Natural killer cell (primary cell): Measurements from ENCODE around the gene GULP1. TPM values are rescaled to one million over a fixed set of nuclear protein-coding genes. Genes with fewer than 3 reads are reported as not detected.

Experiments used
- ATAC-seq, 3 donors: fragments of 150-1000 bp in 2 of 3; fragments of 200-7000 bp in 1 of 3; cut with Tn5 transposase; 1 replicate in 1 of 3; 2 replicates in 2 of 3; pipeline ENCODE4 v1.10.0; 2021; ENCODE audit warnings: mild to moderate bottlenecking in 2 of 3, moderate library complexity in 2 of 3
- DNase-seq, 2 donors: peaks; one replicate each; pipeline versions ENCODE4 v3.0.0 to v3.0.0-alpha.2; 2013 to 2021; ENCODE audit warnings: mixed read lengths in 1 of 2
- H3K27ac ChIP-seq: one replicate; pipeline ENCODE4 v1.5.1; 2013; ENCODE audit warnings: mild to moderate bottlenecking, low read length
- H3K27me3 ChIP-seq: one replicate; pipeline ENCODE4 v1.6.1; 2013; ENCODE audit warnings: low read length; ENCODE audit not compliant: control insufficient read depth, insufficient read depth
- H3K36me3 ChIP-seq: one replicate; pipeline ENCODE4 v1.6.1; 2013; ENCODE audit warnings: low read length; ENCODE audit not compliant: control insufficient read depth, insufficient read depth
- H3K4me1 ChIP-seq: one replicate; pipeline ENCODE4 v1.6.1; 2013; ENCODE audit warnings: low read length; ENCODE audit not compliant: control insufficient read depth, insufficient read depth
- H3K4me3 ChIP-seq: one replicate; pipeline ENCODE4 v1.5.1; 2013; ENCODE audit warnings: low read length
- H3K9me3 ChIP-seq: one replicate; pipeline ENCODE4 v1.6.1; 2013; ENCODE audit warnings: low read length; ENCODE audit not compliant: control insufficient read depth, insufficient read depth
- H3K27ac Mint-ChIP-seq, 2 donors: one replicate each; pipeline ENCODE4 v1.8.0; 2022; ENCODE audit warnings: mild to moderate bottlenecking in 2 of 2, mixed read lengths in 2 of 2, moderate library complexity in 1 of 2
- H3K27me3 Mint-ChIP-seq, 2 donors: one replicate each; pipeline ENCODE4 v1.8.0; 2022; ENCODE audit warnings: low read depth in 2 of 2, mixed read lengths in 2 of 2
- H3K36me3 Mint-ChIP-seq: one replicate; pipeline ENCODE4 v1.8.0; 2022; ENCODE audit warnings: mixed read lengths
- H3K4me1 Mint-ChIP-seq, 2 donors: one replicate each; pipeline ENCODE4 v1.8.0; 2022; ENCODE audit warnings: mixed read lengths in 2 of 2
- H3K4me3 Mint-ChIP-seq: one replicate; pipeline ENCODE4 v1.8.0; 2022; ENCODE audit warnings: mild to moderate bottlenecking, moderate library complexity, mixed read lengths
- H3K9me3 Mint-ChIP-seq, 2 donors: one replicate each; pipeline ENCODE4 v1.8.0; 2022; ENCODE audit warnings: mixed read lengths in 2 of 2
- CTCF ChIP-seq: fragments of 200-600 bp; IDR thresholded peaks from one replicate; pipeline ENCODE4 v1.8.0; 2022; ENCODE audit warnings: antibody characterized with exemption
- WGBS: methylation state at CpG from one replicate; pipeline ENCODE4 v1.1.7; 2013; ENCODE audit warnings: missing lambda C conversion rate; ENCODE audit not compliant: insufficient coverage; 5-methylcytosine and 5-hydroxymethylcytosine counted together
- intact Hi-C: fragments of 100-400 bp; cut with micrococcal nuclease; formaldehyde crosslinking; loops from one replicate; pipeline ENCODE4 v1.14.2; 2022
- total RNA-seq, 4 donors: library from RNA; stranded (reverse); fragments of 120-200 nt in 1 of 4; gene quantifications; one replicate each; pipeline versions ENCODE4 v1.2.3 to v1.2.4, GENCODE V29; 2013 to 2022

GULP1 gene
- total RNA-seq, 3 donors from 2014 or later (not counting 1 experiment from before 2014, with no cell fraction given) = not detected

- Mint-ChIP-seq H3K4me3 (no peak overlapping the region), H3K9me3 (peaks cover 17 to 21% of the 10 kb centered on the region in 2 donors), H3K27ac (no peak overlapping the region), H3K4me1 (no peaks in the 10 kb centered on the region), H3K27me3 (no peaks in the 10 kb centered on the region), H3K36me3 (no peaks in the 10 kb centered on the region)
- H3K27me3 ChIP-seq = no peaks in the 10 kb centered on the region
- DNase-seq = no peak
- ATAC-seq = no peak
- no peak overlapping the region for H3K27ac ChIP-seq
- H3K4me1 ChIP-seq = no peaks in the 10 kb centered on the region
- H3K4me3 ChIP-seq = no peak overlapping the region
- intact Hi-C loops = no loop called here
- no peaks in the 10 kb centered on the region for H3K36me3 ChIP-seq
- H3K9me3 ChIP-seq = no peaks in the 10 kb centered on the region
- 62% methylated on average over 1 of the region's 1 CpG for WGBS
- TF ChIP-seq CTCF = no peak
These were observed 14.6 kb downstream of the GULP1 start for GRCh38 chr2:188306271-188306670.

GRCh38 chr2:188307850-188308283 is 16.2 kb downstream of the GULP1 start:
- H3K4me1 Mint-ChIP-seq = no peaks in the 10 kb centered on the region
- no peak overlapping the region for H3K4me3 ChIP-seq
- no peaks in the 10 kb centered on the region for H3K36me3 ChIP-seq
- H3K27ac ChIP-seq = no peak overlapping the region
- H3K4me1 ChIP-seq = no peaks in the 10 kb centered on the region
- H3K36me3 Mint-ChIP-seq = no peaks in the 10 kb centered on the region
- no peak for DNase-seq
- H3K9me3 ChIP-seq = no peaks in the 10 kb centered on the region
- no peak for TF ChIP-seq CTCF
- H3K27me3 Mint-ChIP-seq = no peaks in the 10 kb centered on the region
- peaks cover 16 to 18% of the 10 kb centered on the region in 2 donors for H3K9me3 Mint-ChIP-seq
- no peak overlapping the region for H3K27ac Mint-ChIP-seq
- WGBS = 100% methylated on average over 1 of the region's 2 CpGs
- H3K27me3 ChIP-seq = no peaks in the 10 kb centered on the region
- intact Hi-C loops = no loop called here
- no peak for ATAC-seq
- H3K4me3 Mint-ChIP-seq = no peak overlapping the region

- no peaks in the 10 kb centered on the region for H3K27me3 ChIP-seq
- H3K4me1 Mint-ChIP-seq = no peaks in the 10 kb centered on the region
- no peaks in the 10 kb centered on the region for H3K36me3 Mint-ChIP-seq
- no peak overlapping the region for H3K27ac ChIP-seq
- intact Hi-C loops = no loop called here
- H3K9me3 ChIP-seq = no peaks in the 10 kb centered on the region
- H3K9me3 Mint-ChIP-seq = peaks cover 15 to 18% of the 10 kb centered on the region in 2 donors
- no peak for TF ChIP-seq CTCF
- no peak overlapping the region for H3K4me3 Mint-ChIP-seq
- DNase-seq (no peak), ATAC-seq (no peak)
- no peaks in the 10 kb centered on the region for H3K36me3 ChIP-seq
- no peaks in the 10 kb centered on the region for H3K27me3 Mint-ChIP-seq
- 38% methylated on average over 2 of the region's 2 CpGs for WGBS
- H3K4me3 ChIP-seq = no peak overlapping the region
- no peaks in the 10 kb centered on the region for H3K4me1 ChIP-seq
- no peak overlapping the region for H3K27ac Mint-ChIP-seq
These were observed 16.8 kb downstream of the GULP1 start for GRCh38 chr2:188308483-188308882.

GRCh38 chr2:188309364-188309763 is 17.7 kb downstream of the GULP1 start:
- TF ChIP-seq CTCF = no peak
- Mint-ChIP-seq H3K27ac (no peak overlapping the region), H3K36me3 (no peaks in the 10 kb centered on the region), H3K27me3 (no peaks in the 10 kb centered on the region), H3K4me3 (no peak overlapping the region), H3K4me1 (no peaks in the 10 kb centered on the region), H3K9me3 (peaks cover 15 to 20% of the 10 kb centered on the region in 2 donors)
- WGBS = 89% methylated on average over 2 of the region's 4 CpGs
- Histone ChIP-seq H3K27me3 (no peaks in the 10 kb centered on the region), H3K27ac (no peak overlapping the region), H3K4me1 (no peaks in the 10 kb centered on the region), H3K36me3 (no peaks in the 10 kb centered on the region), H3K4me3 (no peak overlapping the region), H3K9me3 (no peaks in the 10 kb centered on the region)
- DNase-seq (no peak), ATAC-seq (no peak)
- intact Hi-C loops = no loop called here
